ENCODE results near the gene LZTR1.
A peak's percentile ranks its signal among the peaks of the same experiment; 100 is the strongest.
"Not testable (repeated sequence)": the region's sequence is repeated elsewhere in the genome, so short reads cannot be mapped to it uniquely, and the experiment has no call there.

LZTR1 gene

DNA sequence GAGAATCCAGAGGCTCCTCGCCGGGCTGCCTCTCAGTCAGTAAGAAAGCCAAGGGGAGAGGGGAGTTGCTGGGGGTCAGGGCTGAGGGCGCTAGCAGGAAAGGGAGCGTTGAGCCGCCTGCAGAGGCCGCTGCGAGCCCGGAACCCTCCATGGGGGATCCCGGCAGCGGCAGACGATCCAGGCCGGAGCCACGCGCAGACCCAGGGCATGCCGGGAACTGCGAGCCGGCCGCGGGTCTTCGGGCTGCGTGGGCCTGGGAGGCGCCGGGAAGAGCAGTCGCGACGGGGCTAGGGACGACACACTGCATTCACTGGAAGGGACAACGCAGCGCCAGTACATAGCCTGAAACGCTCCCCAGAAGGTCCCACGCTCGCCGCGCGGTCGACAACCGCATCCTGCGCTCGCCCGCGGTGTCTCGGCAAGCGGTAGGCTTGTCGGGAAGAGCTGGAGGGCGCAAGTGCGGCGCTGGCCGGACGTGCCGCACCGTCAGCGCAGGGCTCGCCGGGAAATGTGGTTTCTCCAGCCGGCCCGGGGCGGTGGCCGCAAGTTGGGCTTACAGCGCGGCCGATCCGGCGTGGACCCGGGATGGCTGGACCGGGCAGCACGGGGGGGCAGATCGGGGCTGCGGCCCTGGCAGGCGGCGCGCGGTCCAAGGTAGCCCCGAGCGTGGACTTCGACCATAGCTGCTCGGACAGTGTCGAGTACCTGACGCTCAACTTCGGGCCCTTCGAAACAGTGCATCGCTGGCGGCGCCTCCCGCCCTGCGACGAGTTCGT, at the start of gene LZTR1:
Gene LZTR1 (plus strand): TSS at position 511 of the 776 bp plus-strand sequence. CDS start 75 bp downstream, at position 586.
- peak in 54 of 56 donors; percentile 35 to 95 (median 83) for DNase-seq

DNA sequence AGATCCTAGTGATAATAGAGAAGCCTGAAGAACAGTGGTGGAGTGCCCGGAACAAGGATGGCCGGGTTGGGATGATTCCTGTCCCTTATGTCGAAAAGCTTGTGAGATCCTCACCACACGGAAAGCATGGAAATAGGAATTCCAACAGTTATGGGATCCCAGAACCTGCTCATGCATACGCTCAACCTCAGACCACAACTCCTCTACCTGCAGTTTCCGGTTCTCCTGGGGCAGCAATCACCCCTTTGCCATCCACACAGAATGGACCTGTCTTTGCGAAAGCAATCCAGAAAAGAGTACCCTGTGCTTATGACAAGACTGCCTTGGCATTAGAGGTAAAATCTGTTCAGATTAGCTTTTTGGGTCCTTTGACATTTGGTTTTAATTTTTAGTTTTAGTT, 48.2 kb upstream of the LZTR1 start:
- no peak for DNase-seq

DNA sequence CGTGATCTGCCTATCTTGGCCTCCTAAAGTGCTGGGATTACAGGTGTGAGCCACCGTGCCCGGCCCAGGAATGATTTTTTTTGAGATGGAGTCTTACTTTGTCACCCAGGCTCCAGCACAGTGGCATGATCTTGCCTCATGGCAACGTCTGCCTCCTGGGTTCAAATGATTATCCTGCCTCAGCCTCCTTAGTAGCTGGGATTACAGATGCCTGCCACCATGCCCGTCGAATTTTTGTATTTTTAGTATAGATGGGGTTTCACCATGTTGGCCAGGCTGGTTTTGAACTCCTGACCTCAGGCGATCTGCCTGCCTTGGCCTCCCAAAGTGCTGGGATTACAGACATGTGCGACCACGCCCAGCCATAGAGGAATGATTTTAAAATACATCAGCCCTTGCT, 47.0 kb upstream of the LZTR1 start:
- DNase-seq = not testable (repeated sequence)

DNA sequence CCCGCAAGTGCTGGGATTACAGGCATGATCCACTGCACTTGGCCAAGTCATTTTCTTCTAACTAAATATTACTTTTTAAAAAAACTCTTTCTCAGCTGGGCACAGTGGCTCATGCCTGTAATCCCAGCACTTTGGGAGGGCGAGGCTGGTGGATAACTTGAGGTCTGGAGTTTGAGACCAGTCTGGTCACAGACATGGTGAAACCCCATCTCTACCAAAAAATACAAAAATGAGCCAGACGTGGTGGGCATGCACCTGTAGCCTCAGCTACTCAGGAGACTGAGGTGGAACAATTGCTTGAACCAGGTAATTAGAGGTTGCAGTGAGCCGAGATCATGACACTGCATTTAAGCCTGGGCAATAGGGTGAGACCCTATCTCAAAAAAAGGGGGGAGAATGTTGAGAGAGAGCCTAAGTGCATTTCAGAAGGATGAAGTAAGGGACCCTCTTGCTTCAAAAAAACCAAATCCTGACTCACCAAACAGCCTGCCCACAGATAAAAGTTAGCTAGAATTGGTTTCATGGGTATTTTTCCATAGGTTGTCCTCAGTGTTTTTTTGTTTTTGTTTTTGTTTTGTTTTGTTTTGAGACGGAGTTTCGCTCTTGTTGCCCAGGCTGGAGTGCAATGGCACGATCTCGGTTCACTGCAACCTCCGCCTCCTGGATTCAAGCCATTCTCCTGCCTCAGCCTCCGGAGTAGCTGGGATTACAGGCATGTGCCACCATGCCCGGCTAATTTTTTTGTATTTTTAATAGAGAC, 46.1 kb upstream of the LZTR1 start:
- not testable (repeated sequence) for DNase-seq

DNA sequence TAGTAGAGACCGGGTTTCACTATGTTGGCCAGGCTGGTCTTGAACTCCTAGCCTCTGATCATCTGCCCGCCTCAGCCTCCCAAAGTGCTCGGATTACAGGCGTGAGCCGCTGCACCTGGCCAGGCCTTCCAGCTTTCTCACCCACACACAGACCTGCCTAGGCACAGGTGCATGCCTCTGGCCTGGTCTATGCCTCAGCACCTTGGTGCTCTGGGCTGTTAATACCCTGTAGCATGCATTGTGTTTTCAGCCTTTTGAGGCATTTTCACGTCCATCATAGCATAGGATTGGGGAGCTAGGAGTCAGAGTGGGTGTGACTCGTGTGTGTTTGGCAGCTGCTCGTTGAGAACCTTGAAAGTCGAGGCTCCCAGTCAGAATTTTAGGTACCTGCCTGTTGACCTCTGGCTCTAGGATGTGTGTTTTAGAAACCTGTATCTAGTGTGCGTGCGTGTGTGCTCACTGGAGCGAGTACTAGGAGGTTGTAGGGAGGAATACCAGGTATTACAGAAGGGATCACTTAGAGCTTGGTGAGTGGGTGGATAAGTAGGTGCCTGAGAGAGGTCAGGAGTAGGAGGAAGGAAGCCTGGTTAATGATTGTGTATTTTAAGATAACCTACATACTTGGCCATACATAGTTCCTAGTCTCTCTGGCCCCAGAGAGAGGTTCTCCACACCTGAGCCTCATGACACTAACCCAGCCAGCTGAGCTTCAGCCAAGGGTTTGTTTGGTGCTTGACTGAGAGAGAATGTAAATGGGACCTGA, 44.9 kb upstream of the LZTR1 start:
- DNase-seq = no peak

DNA sequence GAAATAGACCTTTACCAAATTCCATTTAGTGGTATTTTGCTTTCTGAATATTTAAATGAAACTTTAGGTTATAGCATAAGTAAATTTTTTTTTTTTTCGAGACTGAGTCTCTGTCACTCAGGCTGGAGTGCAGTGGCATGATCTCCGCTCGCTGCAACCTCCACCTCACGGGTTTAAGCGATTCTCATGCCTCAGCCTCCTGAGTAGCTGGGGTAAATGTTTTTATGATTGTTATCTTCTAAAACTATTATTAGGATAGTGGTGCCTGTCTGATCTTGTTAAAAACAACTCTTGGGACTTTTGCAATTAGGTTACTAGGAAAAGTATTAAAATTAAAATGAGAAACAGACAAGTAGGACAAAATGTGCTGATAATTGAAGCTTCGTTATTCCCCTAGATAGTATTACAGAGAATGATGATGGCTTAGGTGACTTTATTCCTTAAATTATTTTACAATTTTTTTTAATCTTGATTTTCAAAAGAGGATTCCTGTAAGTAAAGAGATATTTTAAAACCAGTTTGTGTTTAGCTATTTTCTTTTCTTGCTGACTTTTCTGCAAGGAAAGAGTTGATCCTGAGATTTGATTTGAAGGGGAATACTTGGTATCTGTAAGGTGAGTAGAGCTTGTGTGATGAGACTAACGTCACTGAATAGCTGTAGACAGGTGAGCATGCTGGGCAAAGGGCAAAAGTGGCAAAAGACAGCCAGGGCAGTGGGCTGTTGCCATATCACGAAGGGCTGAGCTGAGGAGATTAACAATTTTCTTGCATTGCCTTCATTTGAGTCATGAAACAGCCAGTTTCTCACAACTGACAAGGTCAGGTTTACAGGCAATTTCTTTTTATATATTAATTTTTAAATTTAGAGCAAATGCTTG, 44.1 kb upstream of the LZTR1 start:
- no peak for DNase-seq

DNA sequence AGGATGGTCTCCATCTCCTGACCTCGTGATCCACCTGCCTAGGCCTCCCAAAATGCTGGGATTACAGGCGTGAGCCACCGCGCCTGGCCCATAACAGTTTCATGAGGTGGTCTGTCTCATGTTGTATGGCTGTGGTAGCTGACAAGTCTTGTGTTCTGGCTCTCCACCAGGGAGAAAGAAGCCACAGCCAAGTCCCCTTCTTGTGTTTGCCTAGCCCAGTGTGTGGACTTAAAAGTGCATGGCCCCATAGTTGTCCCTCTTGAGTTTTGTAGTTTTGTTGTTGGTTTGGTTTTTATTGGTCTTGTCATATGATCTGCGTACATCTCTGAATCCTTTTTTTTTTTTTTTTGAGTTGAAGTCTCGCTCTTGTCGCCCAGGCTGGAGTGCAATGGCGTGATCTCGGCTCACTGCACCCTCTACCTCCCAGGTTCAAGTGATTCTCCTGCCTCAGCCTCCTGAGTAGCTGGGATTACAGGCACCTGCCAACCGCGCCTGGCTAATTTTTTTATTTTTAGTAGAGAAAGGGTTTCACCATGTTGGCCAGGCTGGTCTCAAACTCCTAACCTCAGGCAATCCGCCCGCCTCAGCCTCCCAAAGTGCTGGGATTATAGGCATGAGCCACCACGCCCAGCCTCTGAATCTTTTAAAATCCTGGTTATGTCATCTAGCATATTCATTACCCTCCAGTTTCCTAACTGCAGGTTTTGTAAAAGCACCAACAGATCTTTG, 42.5 kb upstream of the LZTR1 start:
- DNase-seq = not testable (repeated sequence)

DNA sequence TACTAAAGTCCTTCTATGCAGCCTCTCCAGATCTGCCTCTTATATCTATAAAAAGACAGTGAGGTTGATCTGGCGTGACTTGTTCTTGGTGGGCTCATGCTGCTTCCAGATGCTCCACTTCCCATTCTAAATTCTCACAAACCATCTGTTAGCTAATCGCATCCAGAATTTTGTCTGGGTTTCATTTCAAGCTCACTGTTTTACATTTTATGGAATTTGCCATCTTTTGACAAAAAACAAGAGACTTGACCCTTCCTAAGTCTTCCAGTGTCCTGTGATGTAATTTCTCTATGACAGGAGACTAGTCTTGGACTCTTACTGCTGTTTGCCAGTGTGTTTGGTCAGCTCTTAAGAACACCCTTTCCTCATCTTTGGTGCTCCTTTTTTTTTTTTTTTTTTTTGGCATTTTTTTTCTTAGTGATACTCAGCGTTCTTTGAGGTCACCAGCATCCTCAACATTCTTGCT, 41.9 kb upstream of the LZTR1 start:
- no peak for DNase-seq

DNA sequence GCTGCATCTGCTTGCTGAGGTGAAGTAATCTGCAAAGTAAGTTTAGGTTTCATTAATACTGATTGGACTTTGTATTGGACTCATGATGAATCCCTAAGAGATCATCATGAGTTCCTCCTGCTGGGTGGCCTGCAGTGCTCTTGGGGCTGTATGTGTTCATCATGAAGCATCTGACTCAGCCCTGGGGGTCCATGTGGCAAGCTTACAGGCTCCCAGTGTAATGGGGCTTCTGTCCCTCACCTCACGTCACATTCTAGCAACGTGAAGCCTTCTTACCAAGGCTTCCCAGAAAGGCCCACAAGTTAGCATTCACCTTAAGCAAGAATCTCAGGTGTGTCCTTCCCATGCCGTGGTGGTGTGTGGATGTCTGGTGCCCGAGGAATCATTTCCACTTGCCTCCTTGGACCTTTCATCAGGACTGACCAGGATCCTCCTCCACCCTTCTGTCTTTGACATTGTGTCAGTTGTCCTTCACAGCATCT, 41.2 kb upstream of the LZTR1 start:
- no peak for DNase-seq

DNA sequence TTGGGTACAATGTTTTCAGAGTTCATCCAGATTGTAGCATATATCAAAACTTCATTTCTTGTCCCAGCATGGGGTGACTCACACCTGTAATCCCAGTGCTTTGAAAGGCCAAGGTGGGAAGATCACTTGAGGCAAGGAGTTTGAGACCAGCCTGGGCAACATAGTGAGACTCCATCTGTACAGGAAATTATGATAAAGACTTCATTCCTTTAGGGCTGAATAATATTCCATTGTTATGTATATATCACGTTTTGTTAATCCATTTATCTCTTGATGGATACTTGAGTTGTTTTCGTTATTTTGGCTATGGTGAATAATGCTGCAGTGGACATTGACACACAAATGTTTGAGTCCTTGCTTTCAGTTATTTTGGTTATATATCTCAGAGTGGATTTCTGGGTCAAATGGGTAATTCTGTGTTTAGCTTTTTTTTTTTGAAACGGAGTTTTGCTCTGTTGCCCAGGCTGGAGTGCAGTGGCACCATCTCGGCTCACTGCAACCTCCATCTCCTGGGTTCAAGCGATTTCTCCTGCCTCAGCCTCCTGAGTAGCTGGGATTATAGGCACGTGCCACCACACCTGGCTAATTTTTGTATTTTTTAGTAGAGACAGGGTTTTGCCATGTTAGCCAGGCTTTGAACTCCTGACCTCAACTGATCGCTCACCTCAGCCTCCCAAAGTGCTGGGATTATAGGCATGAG, 39.7 kb upstream of the LZTR1 start:
- not testable (repeated sequence) for DNase-seq

DNA sequence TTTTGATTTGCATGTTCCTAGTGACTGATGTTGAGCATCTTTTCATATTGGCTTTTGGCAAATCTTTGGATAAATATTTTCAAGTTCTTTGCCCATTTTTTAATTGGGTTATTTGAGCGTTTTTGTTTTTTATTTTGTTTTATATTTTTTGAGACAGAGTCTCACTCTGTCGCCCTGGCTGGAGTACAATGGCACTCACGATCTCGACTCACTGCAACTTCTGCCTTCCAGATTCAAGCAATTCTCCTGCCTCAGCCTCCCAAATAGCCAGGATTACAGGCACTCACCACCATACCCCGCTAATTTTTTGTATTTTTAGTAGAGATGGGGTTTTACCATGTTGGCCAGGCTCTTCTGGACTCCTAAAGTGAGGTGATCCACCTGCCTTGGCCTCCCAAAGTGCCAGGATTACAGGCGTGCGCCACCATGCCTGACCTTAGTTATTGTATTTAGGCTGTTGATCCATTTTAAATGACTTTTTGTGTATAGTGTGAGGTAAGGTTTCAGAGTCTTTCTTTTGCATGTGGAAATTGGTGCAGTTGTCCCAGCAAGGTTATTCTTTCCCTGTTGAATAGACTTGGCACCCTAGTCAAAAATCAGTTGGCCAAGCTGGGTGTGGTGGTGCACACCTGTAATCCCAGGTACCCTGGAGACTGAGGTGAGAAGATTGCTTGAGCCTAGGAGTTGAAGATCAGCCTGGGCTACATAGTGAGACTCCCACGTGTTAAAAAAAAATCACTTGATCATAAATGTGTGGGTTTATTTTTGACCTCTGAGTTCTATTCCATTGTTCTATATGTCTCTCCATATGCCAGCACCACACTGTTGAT, 38.8 kb upstream of the LZTR1 start:
- no peak for DNase-seq

DNA sequence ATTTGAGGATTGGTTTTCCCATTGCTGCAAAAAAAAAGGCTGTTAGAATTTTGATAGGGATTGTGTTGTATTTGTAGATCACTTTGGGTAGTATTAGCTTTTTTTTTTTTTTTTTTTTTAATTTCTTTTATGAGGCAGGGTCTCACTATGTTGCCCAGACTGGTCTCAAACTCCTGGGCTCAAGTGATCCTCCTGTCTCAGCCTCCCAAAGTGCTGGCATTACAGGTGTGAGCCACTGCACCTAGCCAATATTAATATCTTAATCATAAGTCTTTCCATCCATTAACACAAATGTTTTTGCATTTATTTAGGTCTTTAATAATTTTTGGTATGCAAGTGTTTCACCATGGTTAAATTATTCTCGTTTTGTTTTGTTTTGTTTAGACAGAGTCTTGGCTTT, 38.1 kb upstream of the LZTR1 start:
- DNase-seq = no peak

DNA sequence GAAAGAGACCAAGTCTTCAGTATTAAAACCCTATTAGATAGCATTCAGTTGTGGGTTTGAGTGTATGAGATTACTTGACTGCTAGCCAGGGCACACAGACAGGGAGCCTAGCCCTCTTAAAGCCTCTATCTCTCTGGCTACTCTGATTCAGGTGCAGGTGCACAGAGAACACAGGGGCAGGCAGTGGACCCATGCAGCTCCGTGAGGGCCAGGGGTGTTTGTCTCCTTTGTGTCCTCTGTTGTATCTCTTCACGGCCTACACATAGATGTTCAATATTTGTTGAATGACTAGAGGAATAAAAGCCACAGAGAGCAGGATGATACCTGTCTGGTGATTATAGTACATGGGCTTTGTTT, 36.5 kb upstream of the LZTR1 start:
- no peak for DNase-seq

DNA sequence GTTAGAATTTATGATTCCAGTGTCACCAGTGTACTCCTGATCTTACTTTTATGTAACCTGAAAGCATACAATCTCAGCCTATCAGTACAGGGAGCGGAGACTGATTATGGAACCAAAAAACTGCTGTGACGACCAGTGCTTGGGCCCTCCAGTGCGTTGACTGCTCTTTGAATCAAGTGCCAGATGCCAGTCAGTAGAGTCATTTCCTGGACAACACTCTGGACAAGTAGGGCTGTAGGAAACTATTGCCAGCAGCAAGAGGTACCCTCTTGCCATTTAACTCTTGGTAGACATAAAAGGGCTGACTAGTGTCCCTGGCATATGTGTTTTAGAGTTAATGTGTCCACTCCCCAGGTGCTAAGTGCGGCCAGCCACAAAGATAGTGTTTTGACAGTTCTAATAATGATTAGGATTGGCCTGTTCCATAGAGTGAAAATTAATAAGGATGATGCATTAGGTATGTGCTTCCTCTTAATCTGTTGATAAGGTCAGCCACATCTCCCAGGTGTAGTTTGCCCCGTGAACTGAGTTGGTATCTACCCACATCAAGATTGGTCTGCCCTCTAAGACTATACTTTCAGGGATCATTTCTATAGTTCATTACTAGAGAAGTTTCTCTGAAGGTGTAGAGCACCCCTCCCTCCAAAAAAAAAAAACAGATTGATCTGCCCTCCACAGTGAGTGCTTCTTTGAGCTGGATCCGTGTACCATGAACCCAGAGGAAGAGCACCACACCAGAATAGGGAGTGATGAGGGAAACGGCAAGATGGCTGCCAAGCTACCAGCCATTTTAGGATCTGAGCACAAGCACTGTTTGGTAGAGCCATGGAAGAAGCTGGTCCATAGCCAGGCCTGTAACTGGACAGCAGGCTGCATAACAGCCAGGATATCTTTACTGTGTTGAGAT, 35.8 kb upstream of the LZTR1 start:
- no peak for DNase-seq

DNA sequence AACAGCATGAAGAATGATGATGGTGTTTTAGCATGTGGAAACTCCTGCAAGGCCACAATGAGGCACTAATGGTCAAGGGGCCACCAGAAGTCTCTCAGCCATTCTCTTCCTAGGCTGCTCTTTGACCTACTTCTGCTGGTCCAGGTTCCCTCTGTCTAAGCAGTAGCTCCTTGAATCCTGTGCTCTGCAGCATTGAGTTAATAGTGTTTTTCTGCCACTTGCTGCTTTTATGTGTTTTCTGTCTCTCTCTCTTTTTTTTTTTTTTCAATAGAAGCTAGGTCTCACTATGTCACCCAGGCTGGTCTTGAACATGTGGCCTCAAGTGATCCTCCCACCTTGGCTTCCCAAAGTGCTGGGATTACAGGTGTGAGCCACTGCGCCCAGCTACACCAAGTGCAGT, 35.1 kb upstream of the LZTR1 start:
- DNase-seq = no peak

DNA sequence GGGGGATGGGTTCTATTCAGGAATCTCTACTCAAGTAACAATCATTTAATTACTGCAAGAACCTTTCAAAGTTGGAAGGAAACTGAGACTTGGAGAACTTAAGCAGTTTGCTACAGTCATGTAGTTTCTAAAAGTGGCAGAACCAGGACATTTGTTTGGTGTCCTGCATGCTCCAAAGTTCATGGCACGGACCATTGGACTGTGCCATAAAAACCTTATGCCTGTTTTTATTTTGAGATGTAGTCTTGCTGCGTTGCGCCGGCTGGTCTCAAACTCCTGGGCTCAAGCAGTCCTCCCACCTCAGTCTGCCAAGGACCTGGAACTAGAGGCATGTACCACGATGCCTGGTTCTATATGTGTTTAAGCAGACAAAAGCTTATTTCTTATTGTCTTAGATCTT, 33.6 kb upstream of the LZTR1 start:
- DNase-seq = no peak

DNA sequence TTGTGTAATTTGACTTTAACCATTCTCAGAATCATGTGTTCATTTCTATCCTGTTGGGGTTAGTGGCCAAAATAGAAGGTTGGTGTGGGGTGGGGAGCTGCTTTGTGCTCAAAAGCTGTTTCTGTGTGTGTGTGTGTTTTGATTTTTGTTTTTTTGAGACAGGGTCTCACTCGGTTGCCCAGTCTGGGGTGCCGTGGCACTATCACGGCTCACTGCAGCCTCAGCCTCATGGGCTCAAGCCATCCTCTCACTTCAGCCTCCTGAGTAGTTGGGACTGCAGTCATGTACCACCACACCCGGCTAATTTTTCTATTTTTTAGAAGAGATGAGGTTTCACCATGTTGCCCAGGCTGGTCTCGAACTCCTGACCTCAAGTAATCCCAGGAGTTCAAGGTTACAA, 33.1 kb upstream of the LZTR1 start:
- DNase-seq = no peak

Data from amygdala (tissue), 56 donors.